Common myeloid progenitor, CD34-positive (primary cell): ENCODE measurements around the gene FLAD1.

Experiments
- CTCF ChIA-PET: fragments of 350-600 bp; sonication (Branson Sonifier 250); formaldehyde crosslinking; loops from one replicate; lab custom pipeline; 2021; ENCODE audit warnings: antibody characterized with exemption; lab: Charles Lee
- POLR2A ChIA-PET: fragments of 350-600 bp; sonication (Branson Sonifier 250); formaldehyde crosslinking; loops from one replicate; lab custom pipeline; 2021; ENCODE audit warnings: antibody characterized with exemption; lab: Charles Lee
- DNase-seq, 3 donors: peaks; one replicate each; pipeline versions ENCODE4 v3.0.0 to v3.0.0-alpha.2; 2013
- H3K27ac ChIP-seq, 2 experiments: 1 replicate in 1 of 2; 2 replicates in 1 of 2; pipeline ENCODE4 v1.7.0; 2013; ENCODE audit warnings: inconsistent platforms in 2 of 2, low read length in 2 of 2, mild to moderate bottlenecking in 2 of 2, low read depth in 1 of 2, moderate library complexity in 1 of 2; ENCODE audit not compliant: severe bottlenecking in 2 of 2, insufficient read depth in 1 of 2, poor library complexity in 1 of 2
- H3K27me3 ChIP-seq, 5 experiments: replicated peaks in 2 of 5; 1 replicate in 3 of 5; 2 replicates in 2 of 5; pipeline versions ENCODE4 v1.6.1 to v1.7.0; 2013; ENCODE audit warnings: low read length in 4 of 5, mild to moderate bottlenecking in 2 of 5, moderate library complexity in 2 of 5, inconsistent platforms in 1 of 5; ENCODE audit not compliant: insufficient read depth in 5 of 5, control insufficient read depth in 4 of 5
- H3K36me3 ChIP-seq, 4 experiments: 1 replicate in 2 of 4; 2 replicates in 2 of 4; pipeline versions ENCODE4 v1.6.1 to v1.7.0; 2013; ENCODE audit warnings: low read length in 3 of 4, control low read depth in 1 of 4, mild to moderate bottlenecking in 1 of 4; ENCODE audit not compliant: control insufficient read depth in 4 of 4, insufficient read depth in 4 of 4
- H3K4me1 ChIP-seq, 4 experiments: 1 replicate in 3 of 4; 2 replicates in 1 of 4; pipeline versions ENCODE4 v1.6.1 to v1.7.1; 2013; ENCODE audit warnings: low read length in 3 of 4, mild to moderate bottlenecking in 3 of 4, control low read depth in 1 of 4, inconsistent platforms in 1 of 4, moderate library complexity in 1 of 4; ENCODE audit not compliant: control insufficient read depth in 4 of 4, insufficient read depth in 4 of 4; ENCODE audit errors: control extremely low read depth in 1 of 4
- H3K4me3 ChIP-seq, 7 experiments: 1 replicate in 4 of 7; 2 replicates in 3 of 7; pipeline versions ENCODE4 v1.5.1 to v1.7.0; 2013; ENCODE audit warnings: mild to moderate bottlenecking in 7 of 7, low read length in 6 of 7, moderate library complexity in 6 of 7, inconsistent platforms in 2 of 7, low read depth in 2 of 7, control low read depth in 1 of 7; ENCODE audit not compliant: insufficient read depth in 4 of 7, control insufficient read depth in 1 of 7; ENCODE audit errors: extremely low read depth in 1 of 7
- H3K9me3 ChIP-seq, 5 experiments: 1 replicate in 4 of 5; 2 replicates in 1 of 5; pipeline versions ENCODE4 v1.6.1 to v1.7.1; 2013; ENCODE audit warnings: low read length in 4 of 5, mild to moderate bottlenecking in 2 of 5, inconsistent platforms in 1 of 5, low read depth in 1 of 5, moderate library complexity in 1 of 5; ENCODE audit not compliant: control insufficient read depth in 4 of 5, insufficient read depth in 2 of 5; ENCODE audit errors: control extremely low read depth in 1 of 5
- WGBS: methylation state at CpG from one replicate; pipeline ENCODE4 v1.1.5; 2013; ENCODE audit not compliant: insufficient coverage; 5-methylcytosine and 5-hydroxymethylcytosine counted together

The FLAD1 gene

GRCh38 chr1:154987326-154987725 lies 4.2 kb downstream of the FLAD1 start:
- H3K4me3 ChIP-seq: no peak overlapping the region
- peaks cover 8 to 19% (median 16%) of the 10 kb centered on the region in 4 experiments for H3K4me1 ChIP-seq
- peaks cover 6 to 42% (median 31%) of the 10 kb centered on the region in 4 experiments for H3K36me3 ChIP-seq
- DNase-seq: no peak
- H3K27me3 ChIP-seq: no peaks in the 10 kb centered on the region
- H3K27ac ChIP-seq: no peak overlapping the region
- WGBS: 95% methylated on average over 4 of the region's 6 CpGs
- ChIA-PET CTCF (interaction anchor here (1.1 to 20.2 kb wide), 9 partner anchors 9 to 72 kb away, joined by 3 to 320 read pairs (median 8); partner anchors contain the start of genes CKS1B, LENEP, PYGO2 and ZBTB7B), POLR2A (interaction anchor here (0.7 kb wide), 1 partner anchor 360 kb away, joined by 4 read pairs; no protein-coding TSS in a partner anchor)
- no peaks in the 10 kb centered on the region for H3K9me3 ChIP-seq

- H3K4me3 ChIP-seq: no peak overlapping the region
- no peaks in the 10 kb centered on the region for H3K9me3 ChIP-seq
- DNase-seq: peak in 1 of 3 donors; percentile 32
- peaks cover 6 to 49% (median 34%) of the 10 kb centered on the region in 4 experiments for H3K36me3 ChIP-seq
- no peaks in the 10 kb centered on the region for H3K27me3 ChIP-seq
- ChIA-PET POLR2A (no interaction called here), CTCF (interaction anchor here (0.7 to 20.2 kb wide), 11 partner anchors 10 to 71 kb away, joined by 3 to 320 read pairs (median 6); partner anchors contain the start of genes CKS1B, LENEP, PYGO2 and ZBTB7B)
- no peak overlapping the region for H3K27ac ChIP-seq
- 98% methylated on average over 16 of the region's 17 CpGs for WGBS
- peaks cover 4 to 21% (median 12%) of the 10 kb centered on the region in 4 experiments for H3K4me1 ChIP-seq
Observed at GRCh38 chr1:154988058-154988954, 5.2 kb downstream of the FLAD1 start.

- POLR2A ChIA-PET: no interaction called here
- Histone ChIP-seq H3K27ac (no peak overlapping the region), H3K36me3 (peaks cover 6 to 49% (median 34%) of the 10 kb centered on the region in 4 experiments), H3K4me3 (no peak overlapping the region), H3K27me3 (no peaks in the 10 kb centered on the region), H3K4me1 (peaks cover 0 to 19% (median 7%) of the 10 kb centered on the region in 4 experiments), H3K9me3 (no peaks in the 10 kb centered on the region)
- WGBS: 100% methylated on average over 2 of the region's 3 CpGs
- CTCF ChIA-PET: interaction anchor here (1.0 to 20.2 kb wide), 7 partner anchors 8 to 70 kb away, joined by 4 to 320 read pairs (median 6); partner anchors contain the start of genes LENEP and ZBTB7B
- DNase-seq: no peak
Observed at GRCh38 chr1:154989195-154989860, 6.2 kb downstream of the FLAD1 start.

GRCh38 chr1:154990276-154990675 lies 7.1 kb downstream of the FLAD1 start:
- POLR2A ChIA-PET: interaction anchor here (0.6 kb wide), 1 partner anchor 28 kb away, joined by 3 read pairs; no protein-coding TSS in a partner anchor
- WGBS: 100% methylated on average over 6 of the region's 8 CpGs
- no peak overlapping the region for H3K4me3 ChIP-seq
- no peaks in the 10 kb centered on the region for H3K9me3 ChIP-seq
- H3K36me3 ChIP-seq: peaks cover 6 to 49% (median 34%) of the 10 kb centered on the region in 4 experiments
- CTCF ChIA-PET: interaction anchor here (0.5 to 1.5 kb wide), 5 partner anchors 9 to 38 kb away, joined by 3 to 6 read pairs (median 5); no protein-coding TSS in a partner anchor
- H3K4me1 ChIP-seq: peaks cover 0 to 22% (median 15%) of the 10 kb centered on the region in 4 experiments
- H3K27me3 ChIP-seq: no peaks in the 10 kb centered on the region
- H3K27ac ChIP-seq: no peak overlapping the region
- DNase-seq: no peak

GRCh38 chr1:154992721-154993571 lies 9.8 kb downstream of the FLAD1 start:
- ChIA-PET CTCF (interaction anchor here (0.7 to 14.0 kb wide), 12 partner anchors 8 to 86 kb away, joined by 3 to 320 read pairs (median 6); partner anchors contain the start of genes CKS1B, FLAD1, PBXIP1 and PYGO2), POLR2A (no interaction called here)
- Histone ChIP-seq H3K4me3 (no peak overlapping the region), H3K4me1 (peaks cover 4 to 46% (median 36%) of the 10 kb centered on the region in 4 experiments), H3K27ac (no peak overlapping the region), H3K27me3 (no peaks in the 10 kb centered on the region), H3K36me3 (peaks cover 5 to 40% (median 28%) of the 10 kb centered on the region in 4 experiments), H3K9me3 (no peaks in the 10 kb centered on the region)
- DNase-seq: no peak
- WGBS: 46% methylated on average over 2 of the region's 14 CpGs
